ENCODE measurements around the gene TTC9B.

The TTC9B gene

GRCh38 chr19:40247735-40248262 is 29.6 kb upstream of the TTC9B start:
- DNase-seq (ENCODE audit: low read depth), result no peak

GRCh38 chr19:40247178-40247577 is 29.0 kb upstream of the TTC9B start:
- no peak for DNase-seq (ENCODE audit: low read depth)

GRCh38 chr19:40246292-40247073 is 28.3 kb upstream of the TTC9B start:
- no peak for DNase-seq (ENCODE audit: low read depth)

GRCh38 chr19:40245506-40246128 is 27.4 kb upstream of the TTC9B start:
- DNase-seq (ENCODE audit: low read depth), result no peak

- DNase-seq (ENCODE audit: low read depth), result no peak
Observed at GRCh38 chr19:40244579-40245317, 26.6 kb upstream of the TTC9B start.

- no peak for DNase-seq (ENCODE audit: low read depth)
Observed at GRCh38 chr19:40243181-40243580, 25.0 kb upstream of the TTC9B start.

GRCh38 chr19:40242480-40242879 is 24.3 kb upstream of the TTC9B start:
- DNase-seq (ENCODE audit: low read depth), result no peak

- DNase-seq (ENCODE audit: low read depth), result no peak
Observed at GRCh38 chr19:40241809-40242384, 23.7 kb upstream of the TTC9B start.

GRCh38 chr19:40241125-40241808 is 23.1 kb upstream of the TTC9B start:
- DNase-seq (ENCODE audit: low read depth), result no peak

- DNase-seq (ENCODE audit: low read depth), result no peak
Observed at GRCh38 chr19:40240332-40240731, 22.1 kb upstream of the TTC9B start.

GRCh38 chr19:40239415-40240226 is 21.4 kb upstream of the TTC9B start:
- DNase-seq (ENCODE audit: low read depth), result no peak

- no peak for DNase-seq (ENCODE audit: low read depth)
Observed at GRCh38 chr19:40238775-40239174, 20.6 kb upstream of the TTC9B start.

GRCh38 chr19:40237791-40238190 is 19.6 kb upstream of the TTC9B start:
- no peak for DNase-seq (ENCODE audit: low read depth)

GRCh38 chr19:40236366-40236765 is 18.2 kb upstream of the TTC9B start:
- DNase-seq (ENCODE audit: low read depth), result no peak

GRCh38 chr19:40236026-40236355 is 17.8 kb upstream of the TTC9B start:
- DNase-seq (ENCODE audit: low read depth), result no peak

GRCh38 chr19:40235238-40236025 is 17.2 kb upstream of the TTC9B start:
- DNase-seq (ENCODE audit: low read depth), result no peak

GRCh38 chr19:40234429-40235237 is 16.4 kb upstream of the TTC9B start:
- DNase-seq (ENCODE audit: low read depth), result no peak

- no peak for DNase-seq (ENCODE audit: low read depth)
Observed at GRCh38 chr19:40233811-40234389, 15.7 kb upstream of the TTC9B start.

Data from GM04503 (cell line).